Measurements from ENCODE around the gene C1QL4. TPM values are rescaled to one million over a fixed set of nuclear protein-coding genes. Genes with fewer than 3 reads are reported as not detected.
A peak's percentile ranks its signal among the peaks of the same experiment; 100 is the strongest.

C1QL4 gene
- total RNA-seq, 1 experiment from 2014 or later = not detected

DNA sequence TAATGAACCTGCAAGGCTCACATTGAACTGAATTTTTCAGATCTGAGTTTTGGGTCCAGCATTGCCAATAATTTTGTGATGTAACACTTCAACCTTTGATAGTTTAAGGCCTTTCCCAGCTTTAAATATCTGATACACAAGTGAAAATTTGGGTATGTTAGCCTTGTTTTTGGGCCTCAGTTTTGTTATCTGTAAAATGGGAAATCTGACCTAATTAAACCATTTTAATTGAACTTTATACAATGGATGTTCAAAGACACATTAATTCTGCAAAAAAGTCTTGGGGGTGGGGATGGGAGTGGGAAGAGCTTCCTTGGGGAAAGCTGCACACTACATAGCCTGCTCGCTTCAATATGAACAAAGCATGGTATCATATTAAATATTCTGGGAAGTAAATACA is 25.1 kb upstream of the C1QL4 start:
- no peak for DNase-seq
- intact Hi-C loops (cut with micrococcal nuclease; ENCODE audit: unreplicated experiment) = no loop called here
- Mint-ChIP-seq H3K9me3 (ENCODE audit: low read depth, unreplicated experiment) (no peaks in the 10 kb centered on the region), H3K4me1 (ENCODE audit: low read depth, unreplicated experiment) (peaks cover 22% of the 10 kb centered on the region), H3K27me3 (ENCODE audit: unreplicated experiment) (no peaks in the 10 kb centered on the region), H3K4me3 (ENCODE audit: low read depth, unreplicated experiment) (no peak overlapping the region), H3K36me3 (ENCODE audit: insufficient read depth, unreplicated experiment) (peaks cover 11% of the 10 kb centered on the region), H3K27ac (ENCODE audit: unreplicated experiment) (no peak overlapping the region)
- CTCF ChIA-PET = no interaction called here
- TF ChIP-seq, protein P1, sequence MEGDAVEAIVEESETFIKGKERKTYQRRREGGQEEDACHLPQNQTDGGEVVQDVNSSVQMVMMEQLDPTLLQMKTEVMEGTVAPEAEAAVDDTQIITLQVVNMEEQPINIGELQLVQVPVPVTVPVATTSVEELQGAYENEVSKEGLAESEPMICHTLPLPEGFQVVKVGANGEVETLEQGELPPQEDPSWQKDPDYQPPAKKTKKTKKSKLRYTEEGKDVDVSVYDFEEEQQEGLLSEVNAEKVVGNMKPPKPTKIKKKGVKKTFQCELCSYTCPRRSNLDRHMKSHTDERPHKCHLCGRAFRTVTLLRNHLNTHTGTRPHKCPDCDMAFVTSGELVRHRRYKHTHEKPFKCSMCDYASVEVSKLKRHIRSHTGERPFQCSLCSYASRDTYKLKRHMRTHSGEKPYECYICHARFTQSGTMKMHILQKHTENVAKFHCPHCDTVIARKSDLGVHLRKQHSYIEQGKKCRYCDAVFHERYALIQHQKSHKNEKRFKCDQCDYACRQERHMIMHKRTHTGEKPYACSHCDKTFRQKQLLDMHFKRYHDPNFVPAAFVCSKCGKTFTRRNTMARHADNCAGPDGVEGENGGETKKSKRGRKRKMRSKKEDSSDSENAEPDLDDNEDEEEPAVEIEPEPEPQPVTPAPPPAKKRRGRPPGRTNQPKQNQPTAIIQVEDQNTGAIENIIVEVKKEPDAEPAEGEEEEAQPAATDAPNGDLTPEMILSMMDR (IDR thresholded peaks at IDR 0.05; ENCODE audit: unreplicated experiment) = no peak
- no TSS peak for BruUV-seq (replicated peaks)

DNA sequence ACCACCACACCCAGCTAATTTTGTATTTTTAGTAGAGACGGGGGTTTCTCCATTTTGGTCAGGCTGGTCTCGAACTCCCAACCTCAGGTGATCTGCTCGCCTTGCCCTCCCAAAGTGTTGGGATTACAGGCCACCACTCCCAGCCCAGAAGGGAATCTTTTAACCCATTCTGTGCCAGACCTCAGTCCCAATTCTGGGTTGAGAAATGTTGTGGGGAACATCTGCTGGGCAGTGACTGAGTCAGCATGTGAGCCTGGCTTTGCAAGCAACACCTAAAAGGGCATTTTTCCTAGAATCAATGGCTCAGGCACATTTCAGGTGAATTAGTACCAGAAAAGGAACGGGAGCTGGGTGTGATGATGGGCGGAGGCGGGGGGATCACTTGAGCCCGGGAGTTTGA is 22.7 kb upstream of the C1QL4 start:
- H3K9me3 Mint-ChIP-seq (ENCODE audit: low read depth, unreplicated experiment) = no peaks in the 10 kb centered on the region
- no TSS peak for BruUV-seq (replicated peaks)
- H3K27me3 Mint-ChIP-seq (ENCODE audit: unreplicated experiment) = no peaks in the 10 kb centered on the region
- no peak for DNase-seq
- H3K4me3 Mint-ChIP-seq (ENCODE audit: low read depth, unreplicated experiment) = no peak overlapping the region
- CTCF ChIA-PET = interaction anchor here (0.6 to 1.8 kb wide), 3 partner anchors 72 to 248 kb away, joined by 3 to 7 read pairs (median 4); no protein-coding TSS in a partner anchor
- H3K27ac Mint-ChIP-seq (ENCODE audit: unreplicated experiment) = no peak overlapping the region
- intact Hi-C loops (cut with micrococcal nuclease; ENCODE audit: unreplicated experiment) = no loop called here
- H3K36me3 Mint-ChIP-seq (ENCODE audit: insufficient read depth, unreplicated experiment) = no peaks in the 10 kb centered on the region
- TF ChIP-seq, protein P1 (IDR thresholded peaks at IDR 0.05; ENCODE audit: unreplicated experiment) = no peak
- peaks cover 22% of the 10 kb centered on the region for H3K4me1 Mint-ChIP-seq (ENCODE audit: low read depth, unreplicated experiment)

DNA sequence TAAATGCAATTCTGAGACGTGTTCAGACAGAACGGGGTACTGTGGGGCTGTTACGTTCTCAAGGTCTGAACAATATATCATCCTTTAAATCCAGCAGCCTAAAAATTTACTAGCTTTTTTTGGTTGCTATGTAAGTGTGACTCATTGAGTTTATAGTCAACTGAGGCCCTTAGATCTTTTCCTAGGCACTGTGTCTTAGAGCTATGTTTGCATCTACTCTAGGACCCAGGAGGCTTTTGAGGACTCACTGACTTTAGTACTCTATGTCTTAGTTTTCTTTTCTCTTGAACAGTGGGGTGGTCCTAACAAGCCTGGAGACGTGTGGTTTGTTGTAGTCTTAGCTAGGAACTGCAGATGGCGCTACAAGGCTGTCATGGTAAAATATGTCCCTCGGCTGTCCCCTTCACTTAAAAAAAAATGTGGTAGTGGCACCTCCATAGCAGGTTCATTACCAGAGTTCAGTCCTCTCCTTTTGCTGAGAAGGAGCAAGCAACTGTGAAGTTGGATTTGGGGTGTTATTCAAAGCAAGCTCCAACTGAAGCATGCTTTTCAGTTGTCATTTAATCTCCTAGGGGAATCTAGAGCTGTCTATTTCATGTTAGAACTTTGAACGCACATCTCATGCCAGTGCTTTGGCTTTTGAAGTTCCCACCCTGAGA is 21.6 kb upstream of the C1QL4 start:
- no peaks in the 10 kb centered on the region for H3K9me3 Mint-ChIP-seq (ENCODE audit: low read depth, unreplicated experiment)
- no TSS peak for BruUV-seq (replicated peaks)
- H3K36me3 Mint-ChIP-seq (ENCODE audit: insufficient read depth, unreplicated experiment) = no peaks in the 10 kb centered on the region
- H3K27me3 Mint-ChIP-seq (ENCODE audit: unreplicated experiment) = no peaks in the 10 kb centered on the region
- no peak overlapping the region for H3K27ac Mint-ChIP-seq (ENCODE audit: unreplicated experiment)
- intact Hi-C loops (cut with micrococcal nuclease; ENCODE audit: unreplicated experiment) = loop anchor here (1.0 kb wide), 2 partner anchors 156 to 195 kb away; no protein-coding TSS in a partner anchor
- TF ChIP-seq, protein P1 (IDR thresholded peaks at IDR 0.05; ENCODE audit: unreplicated experiment) = peak; percentile 64
- DNase-seq = peak; percentile 45
- CTCF ChIA-PET = interaction anchor here (0.6 to 3.0 kb wide), 17 partner anchors 8 to 265 kb away, joined by 3 to 67 read pairs (median 6); partner anchors contain the start of gene SPATS2
- H3K4me1 Mint-ChIP-seq (ENCODE audit: low read depth, unreplicated experiment) = peaks cover 22% of the 10 kb centered on the region
- H3K4me3 Mint-ChIP-seq (ENCODE audit: low read depth, unreplicated experiment) = no peak overlapping the region

DNA sequence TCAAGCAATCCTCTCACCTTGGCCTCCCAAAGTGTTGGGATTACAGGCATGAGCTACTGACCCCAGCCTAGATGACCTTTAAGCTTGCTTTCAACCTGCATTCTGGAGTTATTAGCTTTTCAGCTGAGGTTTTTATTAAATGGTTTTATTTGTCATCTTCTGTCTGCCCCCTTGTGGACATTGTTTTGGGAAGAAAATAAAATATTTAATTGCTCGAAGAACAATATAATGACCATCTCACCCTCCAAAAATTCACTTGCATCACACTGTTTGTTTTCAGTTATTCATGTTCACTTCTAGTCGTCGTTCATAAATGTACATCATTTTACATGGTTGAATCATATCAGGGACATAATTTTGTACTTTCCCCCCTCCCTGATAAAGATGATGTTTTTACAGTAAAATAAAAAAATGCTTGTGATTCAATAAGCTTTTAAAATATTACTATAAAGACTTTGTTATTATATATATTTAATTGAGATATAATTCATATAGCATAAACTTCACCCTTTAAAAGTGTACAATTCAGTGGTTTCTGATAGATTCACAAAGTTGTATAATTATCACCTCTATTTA is 20.2 kb upstream of the C1QL4 start:
- DNase-seq = no peak
- CTCF ChIA-PET = interaction anchor here (1.0 to 3.0 kb wide), 5 partner anchors 10 to 196 kb away, joined by 4 to 67 read pairs (median 19); partner anchors contain the start of genes SPATS2 and TROAP
- Mint-ChIP-seq H3K4me1 (ENCODE audit: low read depth, unreplicated experiment) (peaks cover 22% of the 10 kb centered on the region), H3K27ac (ENCODE audit: unreplicated experiment) (no peak overlapping the region), H3K27me3 (ENCODE audit: unreplicated experiment) (no peaks in the 10 kb centered on the region), H3K9me3 (ENCODE audit: low read depth, unreplicated experiment) (no peaks in the 10 kb centered on the region), H3K4me3 (ENCODE audit: low read depth, unreplicated experiment) (no peak overlapping the region), H3K36me3 (ENCODE audit: insufficient read depth, unreplicated experiment) (no peaks in the 10 kb centered on the region)
- intact Hi-C loops (cut with micrococcal nuclease; ENCODE audit: unreplicated experiment) = loop anchor here (1.0 kb wide), 1 partner anchor 69 kb away; no protein-coding TSS in a partner anchor
- BruUV-seq (replicated peaks) = no TSS peak
- TF ChIP-seq, protein P1 (IDR thresholded peaks at IDR 0.05; ENCODE audit: unreplicated experiment) = peak; percentile 22

All from Calu3 (cell line).